ENCODE data around the gene FAM13A. TPM values are rescaled to one million over a fixed set of nuclear protein-coding genes. Genes with fewer than 3 reads are reported as not detected.
"Not testable (repeated sequence)": the region's sequence is repeated elsewhere in the genome, so short reads cannot be mapped to it uniquely, and the experiment has no call there.

Gene FAM13A
- total and polyA plus RNA-seq, 2 donors (not counting 3 experiments of a cell fraction or from before 2014, with no cell fraction given): 3.3 to 10.5 TPM

DNA sequence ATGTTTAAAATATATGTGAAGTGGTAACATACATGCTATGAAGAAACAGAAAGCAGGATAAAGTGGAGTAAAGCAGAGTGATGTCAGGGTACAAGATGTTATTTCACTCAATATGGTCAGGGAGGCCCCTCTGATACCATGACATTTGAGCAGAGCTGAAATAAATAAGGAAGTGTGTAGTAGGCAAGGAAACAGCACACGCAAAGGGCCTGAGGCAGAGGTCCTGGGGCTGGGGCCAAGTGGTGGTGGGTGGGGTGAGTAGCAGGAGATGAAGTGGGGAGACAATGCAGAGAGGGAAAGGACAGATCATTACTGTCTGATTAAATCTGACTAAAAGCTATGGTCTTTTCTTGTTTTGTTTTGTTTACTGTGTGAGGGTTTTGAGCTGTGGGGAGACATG, 61.1 kb downstream of the FAM13A start:
- no peaks in the 10 kb centered on the region for H3K9me3 ChIP-seq (replicated peaks; ENCODE audit: control insufficient read depth, insufficient read depth, low read length)
- H3K4me2 ChIP-seq (ENCODE audit: insufficient read depth, low read length): no peak overlapping the region
- dilution Hi-C loops (cut with MboI; ENCODE audit: extremely low pct_ligation_motif_present, low sequenced_read_pairs): no loop called here
- no peak overlapping the region for H2AFZ ChIP-seq (ENCODE audit: low read depth, low read length)
- BruUV-seq (replicated peaks): no TSS peak
- H3K9ac ChIP-seq (replicated peaks; ENCODE audit: extremely low read depth, insufficient read depth, low read length): no peak overlapping the region
- ChIA-PET CTCF (no interaction called here), POLR2A (no interaction called here)
- no peaks in the 10 kb centered on the region for H3K9me1 ChIP-seq (replicated peaks; ENCODE audit: control insufficient read depth, extremely low read depth, insufficient read depth, low read length)
- H3K27ac ChIP-seq (ENCODE audit: insufficient read depth, low read depth, low read length): no peak overlapping the region
- TF ChIP-seq POLR2AphosphoS5 (IDR thresholded peaks at IDR 0.05; ENCODE audit: insufficient read depth, low read depth, low read length) (no peak), JUN (IDR thresholded peaks at IDR 0.05; ENCODE audit: borderline replicate concordance, insufficient read depth, insufficient read length, low read depth) (no peak), EZH2 (IDR thresholded peaks at IDR 0.05; ENCODE audit: borderline replicate concordance, low read depth, low read length, severe bottlenecking) (no peak), MYC (IDR thresholded peaks at IDR 0.05; ENCODE audit: low read depth, low read length) (no peak)
- TF ChIP-seq, protein P1, sequence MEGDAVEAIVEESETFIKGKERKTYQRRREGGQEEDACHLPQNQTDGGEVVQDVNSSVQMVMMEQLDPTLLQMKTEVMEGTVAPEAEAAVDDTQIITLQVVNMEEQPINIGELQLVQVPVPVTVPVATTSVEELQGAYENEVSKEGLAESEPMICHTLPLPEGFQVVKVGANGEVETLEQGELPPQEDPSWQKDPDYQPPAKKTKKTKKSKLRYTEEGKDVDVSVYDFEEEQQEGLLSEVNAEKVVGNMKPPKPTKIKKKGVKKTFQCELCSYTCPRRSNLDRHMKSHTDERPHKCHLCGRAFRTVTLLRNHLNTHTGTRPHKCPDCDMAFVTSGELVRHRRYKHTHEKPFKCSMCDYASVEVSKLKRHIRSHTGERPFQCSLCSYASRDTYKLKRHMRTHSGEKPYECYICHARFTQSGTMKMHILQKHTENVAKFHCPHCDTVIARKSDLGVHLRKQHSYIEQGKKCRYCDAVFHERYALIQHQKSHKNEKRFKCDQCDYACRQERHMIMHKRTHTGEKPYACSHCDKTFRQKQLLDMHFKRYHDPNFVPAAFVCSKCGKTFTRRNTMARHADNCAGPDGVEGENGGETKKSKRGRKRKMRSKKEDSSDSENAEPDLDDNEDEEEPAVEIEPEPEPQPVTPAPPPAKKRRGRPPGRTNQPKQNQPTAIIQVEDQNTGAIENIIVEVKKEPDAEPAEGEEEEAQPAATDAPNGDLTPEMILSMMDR (IDR thresholded peaks at IDR 0.05; ENCODE audit: extremely low read depth in 1 of 2, insufficient read depth in 1 of 2, low read depth in 1 of 2, low read length in 2 of 2): no peak
- TF ChIP-seq, protein P2, sequence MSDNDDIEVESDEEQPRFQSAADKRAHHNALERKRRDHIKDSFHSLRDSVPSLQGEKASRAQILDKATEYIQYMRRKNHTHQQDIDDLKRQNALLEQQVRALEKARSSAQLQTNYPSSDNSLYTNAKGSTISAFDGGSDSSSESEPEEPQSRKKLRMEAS (IDR thresholded peaks at IDR 0.05; ENCODE audit: insufficient read depth, insufficient read length): no peak
- H3K4me3 ChIP-seq (replicated peaks in 1 of 3; ENCODE audit: insufficient read depth in 1 of 3, low read depth in 1 of 3, low read length in 3 of 3): no peak overlapping the region
- H3K79me2 ChIP-seq (ENCODE audit: control insufficient read depth, insufficient read depth, low read length): no peaks in the 10 kb centered on the region
- no peak for FAIRE-seq
- no peak for DNase-seq (ENCODE audit: low read depth, low spot score)
- H3K4me1 ChIP-seq (ENCODE audit: control insufficient read depth, extremely low read depth, insufficient read depth, low read length): peaks cover 9% of the 10 kb centered on the region
- intact Hi-C loops (cut with micrococcal nuclease): no loop called here
- no peaks in the 10 kb centered on the region for H3K27me3 ChIP-seq (ENCODE audit: control insufficient read depth in 2 of 2, insufficient read depth in 2 of 2, low read length in 2 of 2)
- no peaks in the 10 kb centered on the region for H4K20me1 ChIP-seq (replicated peaks; ENCODE audit: control insufficient read depth, extremely low read depth, insufficient read depth, low read length)
- no peaks in the 10 kb centered on the region for H3K36me3 ChIP-seq (ENCODE audit: control insufficient read depth in 2 of 2, extremely low read depth in 1 of 2, insufficient read depth in 2 of 2, low read length in 2 of 2)

DNA sequence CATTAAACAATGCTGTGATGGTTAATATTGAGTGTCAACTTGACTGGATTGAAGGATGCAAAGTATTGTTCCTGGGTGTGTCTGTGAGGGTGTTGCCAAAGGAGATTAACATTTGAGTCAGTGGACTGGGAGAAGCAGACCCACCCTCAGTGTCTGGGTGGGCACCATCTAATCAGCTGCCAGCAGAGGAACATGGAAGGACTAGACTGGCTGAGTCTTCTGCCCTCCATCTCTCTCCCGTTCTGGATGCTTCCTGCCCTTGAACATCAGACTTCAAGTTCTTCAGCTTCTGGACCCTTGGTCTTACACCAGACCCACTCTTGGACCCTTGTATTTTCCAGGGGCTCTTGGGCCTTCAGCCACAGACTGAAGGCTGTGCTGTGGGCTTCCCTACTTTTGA, 61.7 kb downstream of the FAM13A start:
- H3K9ac ChIP-seq (replicated peaks; ENCODE audit: extremely low read depth, insufficient read depth, low read length); H2AFZ ChIP-seq (ENCODE audit: low read depth, low read length); H3K79me2 ChIP-seq (ENCODE audit: control insufficient read depth, insufficient read depth, low read length); POLR2A ChIA-PET; H3K9me1 ChIP-seq (replicated peaks; ENCODE audit: control insufficient read depth, extremely low read depth, insufficient read depth, low read length); H3K36me3 ChIP-seq (ENCODE audit: control insufficient read depth in 2 of 2, extremely low read depth in 1 of 2, insufficient read depth in 2 of 2, low read length in 2 of 2); H4K20me1 ChIP-seq (replicated peaks; ENCODE audit: control insufficient read depth, extremely low read depth, insufficient read depth, low read length); H3K27ac ChIP-seq (ENCODE audit: insufficient read depth, low read depth, low read length); H3K4me1 ChIP-seq (ENCODE audit: control insufficient read depth, extremely low read depth, insufficient read depth, low read length); H3K27me3 ChIP-seq (ENCODE audit: control insufficient read depth in 2 of 2, insufficient read depth in 2 of 2, low read length in 2 of 2); H3K4me2 ChIP-seq (ENCODE audit: insufficient read depth, low read length); H3K9me3 ChIP-seq (replicated peaks; ENCODE audit: control insufficient read depth, insufficient read depth, low read length); DNase-seq (ENCODE audit: low read depth, low spot score); dilution Hi-C loops (cut with MboI; ENCODE audit: extremely low pct_ligation_motif_present, low sequenced_read_pairs); intact Hi-C loops (cut with micrococcal nuclease); BruUV-seq (replicated peaks); FAIRE-seq; H3K4me3 ChIP-seq (replicated peaks in 1 of 3; ENCODE audit: insufficient read depth in 1 of 3, low read depth in 1 of 3, low read length in 3 of 3); CTCF ChIA-PET: not testable (repeated sequence)
